Smooth muscle cell (in vitro differentiated cells): ENCODE data around the gene FRMD4A. TPM values are rescaled to one million over a fixed set of nuclear protein-coding genes. Genes with fewer than 3 reads are reported as not detected.

Experiments
- DNase-seq: peaks from one replicate; lab custom pipeline; 2025; ENCODE audit not compliant: unreplicated experiment; lab: John Stamatoyannopoulos, UW
- H2AFZ ChIP-seq: fragments of 200-600 bp; sonication (generic); 2 replicates; pipeline ENCODE4 v1.6.0; 2016; ENCODE audit warnings: antibody characterized with exemption, low read depth, mild to moderate bottlenecking
- H3F3A ChIP-seq: fragments of 200-600 bp; sonication (generic); 2 replicates; pipeline ENCODE4 v1.6.0; 2017; ENCODE audit warnings: antibody characterized with exemption, low read depth
- H3K27ac ChIP-seq: fragments of 200-600 bp; sonication (generic); 2 replicates; pipeline ENCODE4 v1.5.1; 2016; ENCODE audit warnings: low read depth, mild to moderate bottlenecking
- H3K27me3 ChIP-seq: fragments of 200-600 bp; sonication (generic); 2 replicates; pipeline ENCODE4 v1.6.1; 2016; ENCODE audit warnings: low read depth, mild to moderate bottlenecking
- H3K36me3 ChIP-seq: fragments of 200-600 bp; sonication (generic); 2 replicates; pipeline ENCODE4 v1.5.1; 2016; ENCODE audit warnings: low read depth
- H3K4me1 ChIP-seq: fragments of 200-600 bp; sonication (generic); 2 replicates; pipeline ENCODE4 v1.5.1; 2016; ENCODE audit warnings: low read depth
- H3K4me2 ChIP-seq: fragments of 200-600 bp; sonication (generic); 2 replicates; pipeline ENCODE4 v1.6.0; 2016; ENCODE audit warnings: mild to moderate bottlenecking
- H3K4me3 ChIP-seq: fragments of 200-600 bp; sonication (generic); 2 replicates; pipeline ENCODE4 v1.5.1; 2016; ENCODE audit warnings: mild to moderate bottlenecking
- H3K79me2 ChIP-seq: fragments of 200-600 bp; sonication (generic); 2 replicates; pipeline ENCODE4 v1.6.0; 2016; ENCODE audit warnings: low read depth, mild to moderate bottlenecking
- H3K9ac ChIP-seq: fragments of 200-600 bp; sonication (generic); 2 replicates; pipeline ENCODE4 v1.6.0; 2016; ENCODE audit warnings: low read depth
- H3K9me3 ChIP-seq: fragments of 200-600 bp; sonication (generic); replicated peaks from 2 replicates; pipeline ENCODE4 v1.5.1; 2016; ENCODE audit warnings: low read depth
- H4K20me1 ChIP-seq: fragments of 200-600 bp; sonication (generic); 2 replicates; pipeline ENCODE4 v1.6.0; 2016; ENCODE audit warnings: low read depth
- CTCF ChIP-seq: fragments of 200-600 bp; sonication (generic); IDR thresholded peaks from 2 replicates; pipeline ENCODE4 v1.5.1; 2017; ENCODE audit warnings: borderline replicate concordance, mild to moderate bottlenecking, antibody characterized with exemption; ENCODE audit not compliant: insufficient read depth, poor library complexity, severe bottlenecking
- WGBS: methylation state at CpG from one replicate; pipeline ENCODE4 v1.1.7; 2016; ENCODE audit warnings: low lambda C conversion rate; 5-methylcytosine and 5-hydroxymethylcytosine counted together
- polyA plus RNA-seq: library from polyadenylated mRNA; unstranded; fragments of >200 nt; fragmentation: Nextera tagmentation; extraction: Ambion mirVana; gene quantifications from 2 replicates; pipeline ENCODE4 v1.2.1, GENCODE V29; 2016
- total RNA-seq: library from RNA; depleted of rRNA; stranded (reverse); fragments of >200 nt; gene quantifications from 2 replicates; pipeline ENCODE4 v1.2.3, GENCODE V29; 2014

FRMD4A gene
- total and polyA plus RNA-seq, 2 experiments from 2014 or later = 3.0 to 5.4 TPM

GRCh38 chr10:14370894-14371293, 40.2 kb upstream of the FRMD4A start:
- H3K4me2 ChIP-seq = no peak overlapping the region

GRCh38 chr10:14369906-14370305, 39.2 kb upstream of the FRMD4A start:
- no peaks in the 10 kb centered on the region for H3F3A ChIP-seq
- H3K9ac ChIP-seq = no peak overlapping the region
- H3K36me3 ChIP-seq = no peaks in the 10 kb centered on the region
- H4K20me1 ChIP-seq = no peaks in the 10 kb centered on the region
- H3K4me2 ChIP-seq = no peak overlapping the region
- H3K4me1 ChIP-seq = peaks cover 5% of the 10 kb centered on the region
- no peak overlapping the region for H2AFZ ChIP-seq
- no peak for TF ChIP-seq CTCF
- H3K9me3 ChIP-seq = no peaks in the 10 kb centered on the region
- DNase-seq = no peak
- H3K4me3 ChIP-seq = no peak overlapping the region
- H3K79me2 ChIP-seq = no peaks in the 10 kb centered on the region
- no peak overlapping the region for H3K27ac ChIP-seq
- H3K27me3 ChIP-seq = no peaks in the 10 kb centered on the region

More at GRCh38 chr10:14370894-14371293, 40.2 kb upstream of the FRMD4A start:
- Histone ChIP-seq H4K20me1 (no peaks in the 10 kb centered on the region), H3K79me2 (no peaks in the 10 kb centered on the region), H3K4me1 (peaks cover 5% of the 10 kb centered on the region), H3K9ac (no peak overlapping the region), H3K27me3 (no peaks in the 10 kb centered on the region), H3K27ac (no peak overlapping the region), H2AFZ (no peak overlapping the region), H3K4me3 (no peak overlapping the region), H3K36me3 (no peaks in the 10 kb centered on the region), H3K9me3 (no peaks in the 10 kb centered on the region), H3F3A (no peaks in the 10 kb centered on the region)
- WGBS = 95% methylated on average over 5 of the region's 5 CpGs
- TF ChIP-seq CTCF = no peak
- no peak for DNase-seq

- DNase-seq = no peak
- Histone ChIP-seq H3K4me2 (no peak overlapping the region), H3K36me3 (no peaks in the 10 kb centered on the region), H3F3A (no peaks in the 10 kb centered on the region), H3K9me3 (no peaks in the 10 kb centered on the region), H3K9ac (no peak overlapping the region), H3K79me2 (no peaks in the 10 kb centered on the region), H2AFZ (no peak overlapping the region), H3K4me1 (peaks cover 5% of the 10 kb centered on the region), H4K20me1 (no peaks in the 10 kb centered on the region), H3K4me3 (no peak overlapping the region), H3K27me3 (no peaks in the 10 kb centered on the region), H3K27ac (no peak overlapping the region)
- 91% methylated on average over 1 of the region's 1 CpG for WGBS
- TF ChIP-seq CTCF = no peak
These were observed 36.0 kb upstream of the FRMD4A start for GRCh38 chr10:14366760-14367159.

- Histone ChIP-seq H4K20me1 (no peaks in the 10 kb centered on the region), H2AFZ (no peak overlapping the region), H3K79me2 (no peaks in the 10 kb centered on the region), H3F3A (no peaks in the 10 kb centered on the region), H3K9me3 (no peaks in the 10 kb centered on the region), H3K27me3 (no peaks in the 10 kb centered on the region), H3K4me3 (no peak overlapping the region), H3K4me1 (peaks cover 5% of the 10 kb centered on the region), H3K27ac (no peak overlapping the region), H3K9ac (no peak overlapping the region), H3K36me3 (no peaks in the 10 kb centered on the region), H3K4me2 (no peak overlapping the region)
- 91% methylated on average over 6 of the region's 6 CpGs for WGBS
- no peak for TF ChIP-seq CTCF
- no peak for DNase-seq
These were observed 34.5 kb upstream of the FRMD4A start for GRCh38 chr10:14365266-14365665.
